C4-2B (cell line): Measurements from ENCODE around the gene ADIPOR2.
"Not testable (repeated sequence)": the region's sequence is repeated elsewhere in the genome, so short reads cannot be mapped to it uniquely, and the experiment has no call there.

ENCODE experiments used
- ZFX ChIP-seq: fragments of 450-650 bp; IDR thresholded peaks from 2 replicates; pipeline ENCODE4 v1.6.1; 2017
- TF ChIP-seq, protein P1 (sequence below): fragments of 450-650 bp; conservative IDR thresholded peaks from 2 replicates; pipeline ENCODE4 v1.5.1; 2017; ENCODE audit warnings: mild to moderate bottlenecking

- TF ChIP-seq, protein P1, sequence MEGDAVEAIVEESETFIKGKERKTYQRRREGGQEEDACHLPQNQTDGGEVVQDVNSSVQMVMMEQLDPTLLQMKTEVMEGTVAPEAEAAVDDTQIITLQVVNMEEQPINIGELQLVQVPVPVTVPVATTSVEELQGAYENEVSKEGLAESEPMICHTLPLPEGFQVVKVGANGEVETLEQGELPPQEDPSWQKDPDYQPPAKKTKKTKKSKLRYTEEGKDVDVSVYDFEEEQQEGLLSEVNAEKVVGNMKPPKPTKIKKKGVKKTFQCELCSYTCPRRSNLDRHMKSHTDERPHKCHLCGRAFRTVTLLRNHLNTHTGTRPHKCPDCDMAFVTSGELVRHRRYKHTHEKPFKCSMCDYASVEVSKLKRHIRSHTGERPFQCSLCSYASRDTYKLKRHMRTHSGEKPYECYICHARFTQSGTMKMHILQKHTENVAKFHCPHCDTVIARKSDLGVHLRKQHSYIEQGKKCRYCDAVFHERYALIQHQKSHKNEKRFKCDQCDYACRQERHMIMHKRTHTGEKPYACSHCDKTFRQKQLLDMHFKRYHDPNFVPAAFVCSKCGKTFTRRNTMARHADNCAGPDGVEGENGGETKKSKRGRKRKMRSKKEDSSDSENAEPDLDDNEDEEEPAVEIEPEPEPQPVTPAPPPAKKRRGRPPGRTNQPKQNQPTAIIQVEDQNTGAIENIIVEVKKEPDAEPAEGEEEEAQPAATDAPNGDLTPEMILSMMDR, result not testable (repeated sequence)
- not testable (repeated sequence) for TF ChIP-seq ZFX
Observed at GRCh38 chr12:1709968-1710367, 19.1 kb downstream of the ADIPOR2 start.
